IPS DF 6.9 (cell line): Measurements from ENCODE around the gene ANKRD11.
"Not testable (repeated sequence)": the region's sequence is repeated elsewhere in the genome, so short reads cannot be mapped to it uniquely, and the experiment has no call there.

Experiments used
- DNase-seq: peaks from one replicate; pipeline ENCODE4 v3.0.0-alpha.2; 2013; ENCODE audit warnings: low read depth, low spot score
- H3K27ac ChIP-seq: one replicate; pipeline ENCODE4 v1.5.1; 2013; ENCODE audit warnings: low read length, control low read depth
- H3K27me3 ChIP-seq: 2 replicates; pipeline ENCODE4 v1.6.1; 2013; ENCODE audit warnings: mild to moderate bottlenecking, low read length; ENCODE audit not compliant: control insufficient read depth, insufficient read depth
- H3K36me3 ChIP-seq: 2 replicates; pipeline ENCODE4 v1.6.1; 2013; ENCODE audit warnings: low read length; ENCODE audit not compliant: control insufficient read depth, insufficient read depth
- H3K4me1 ChIP-seq: 2 replicates; pipeline ENCODE4 v1.6.1; 2013; ENCODE audit warnings: low read length; ENCODE audit not compliant: control insufficient read depth, insufficient read depth
- H3K4me3 ChIP-seq: 2 replicates; pipeline ENCODE4 v1.5.1; 2013; ENCODE audit warnings: mild to moderate bottlenecking, low read length
- H3K9me3 ChIP-seq: 2 replicates; pipeline ENCODE4 v1.6.1; 2013; ENCODE audit warnings: low read length, inconsistent platforms; ENCODE audit not compliant: control insufficient read depth, insufficient read depth
- WGBS: extraction: QIAGEN DNeasy Blood & Tissue Kit; methylation state at CpG from one replicate; pipeline ENCODE4 v1.1.7; 2013; ENCODE audit warnings: mixed read lengths, missing lambda C conversion rate; ENCODE audit not compliant: insufficient read length, insufficient coverage; 5-methylcytosine and 5-hydroxymethylcytosine counted together

ANKRD11 gene

GRCh38 chr16:89334988-89335802 lies 155.2 kb downstream of the ANKRD11 start:
- no peaks in the 10 kb centered on the region for H3K9me3 ChIP-seq
- H3K36me3 ChIP-seq: peaks cover 3% of the 10 kb centered on the region; the same call in 1 of the 2 replicates
- DNase-seq: no peak
- WGBS: no CpG with 5 or more reads among the region's 22 CpGs
- H3K27ac ChIP-seq: no peak overlapping the region
- peaks cover 2% of the 10 kb centered on the region; the same call in 1 of the 2 replicates for H3K4me1 ChIP-seq
- no peak overlapping the region for H3K4me3 ChIP-seq
- H3K27me3 ChIP-seq: no peaks in the 10 kb centered on the region

- WGBS: no CpG with 5 or more reads among the region's 12 CpGs
- Histone ChIP-seq H3K4me1 (peaks cover 2% of the 10 kb centered on the region; the same call in 1 of the 2 replicates), H3K27ac (no peak overlapping the region), H3K4me3 (no peak overlapping the region), H3K36me3 (peaks cover 3% of the 10 kb centered on the region; the same call in 1 of the 2 replicates), H3K27me3 (no peaks in the 10 kb centered on the region), H3K9me3 (no peaks in the 10 kb centered on the region)
- no peak for DNase-seq
Observed at GRCh38 chr16:89334461-89334860, 155.9 kb downstream of the ANKRD11 start.

GRCh38 chr16:89334050-89334449 lies 156.3 kb downstream of the ANKRD11 start:
- Histone ChIP-seq H3K9me3 (no peaks in the 10 kb centered on the region), H3K27me3 (no peaks in the 10 kb centered on the region), H3K4me3 (no peak overlapping the region), H3K36me3 (peaks cover 3% of the 10 kb centered on the region; the same call in 1 of the 2 replicates), H3K27ac (no peak overlapping the region), H3K4me1 (peaks cover 2% of the 10 kb centered on the region; the same call in 1 of the 2 replicates)
- DNase-seq: no peak
- no CpG with 5 or more reads among the region's 2 CpGs for WGBS

GRCh38 chr16:89333401-89334001 lies 156.9 kb downstream of the ANKRD11 start:
- H3K27me3 ChIP-seq, H3K4me1 ChIP-seq, H3K4me3 ChIP-seq, DNase-seq, H3K9me3 ChIP-seq, H3K27ac ChIP-seq, H3K36me3 ChIP-seq: not testable (repeated sequence)
- WGBS: no CpG with 5 or more reads among the region's 13 CpGs

GRCh38 chr16:89332902-89333245 lies 157.5 kb downstream of the ANKRD11 start:
- Histone ChIP-seq H3K4me3 (no peak overlapping the region), H3K27ac (no peak overlapping the region), H3K4me1 (peaks cover 2% of the 10 kb centered on the region; the same call in 1 of the 2 replicates)

GRCh38 chr16:89332243-89332901 lies 158.0 kb downstream of the ANKRD11 start:
- H3K27ac ChIP-seq: no peak overlapping the region
- no peaks in the 10 kb centered on the region for H3K27me3 ChIP-seq
- no peaks in the 10 kb centered on the region for H3K9me3 ChIP-seq
- no peak for DNase-seq
- no peaks in the 10 kb centered on the region for H3K36me3 ChIP-seq
- H3K4me3 ChIP-seq: no peak overlapping the region
- peaks cover 1% of the 10 kb centered on the region; the same call in 1 of the 2 replicates for H3K4me1 ChIP-seq
- no CpG with 5 or more reads among the region's 14 CpGs for WGBS

More at GRCh38 chr16:89332902-89333245, 157.5 kb downstream of the ANKRD11 start:
- H3K9me3 ChIP-seq: no peaks in the 10 kb centered on the region
- no peaks in the 10 kb centered on the region for H3K27me3 ChIP-seq
- H3K36me3 ChIP-seq: peaks cover 3% of the 10 kb centered on the region; the same call in 1 of the 2 replicates
- no CpG with 5 or more reads among the region's 7 CpGs for WGBS
- no peak for DNase-seq

GRCh38 chr16:89331371-89332109 lies 158.8 kb downstream of the ANKRD11 start:
- no peaks in the 10 kb centered on the region for H3K9me3 ChIP-seq
- no peak overlapping the region for H3K4me3 ChIP-seq
- no peaks in the 10 kb centered on the region for H3K27me3 ChIP-seq
- no peak overlapping the region for H3K27ac ChIP-seq
- H3K36me3 ChIP-seq: no peaks in the 10 kb centered on the region
- WGBS: 100% methylated on average over 4 of the region's 14 CpGs
- no peak for DNase-seq
- H3K4me1 ChIP-seq: peaks cover 4% of the 10 kb centered on the region

- no peak overlapping the region for H3K27ac ChIP-seq
- no CpG with 5 or more reads among the region's 25 CpGs for WGBS
- no peak overlapping the region for H3K4me3 ChIP-seq
- no peaks in the 10 kb centered on the region for H3K36me3 ChIP-seq
- H3K4me1 ChIP-seq: peaks cover 5% of the 10 kb centered on the region
- H3K27me3 ChIP-seq: no peaks in the 10 kb centered on the region
- DNase-seq: no peak
- H3K9me3 ChIP-seq: no peaks in the 10 kb centered on the region
Observed at GRCh38 chr16:89330177-89330856, 160.0 kb downstream of the ANKRD11 start.

GRCh38 chr16:89329830-89330176 lies 160.6 kb downstream of the ANKRD11 start:
- DNase-seq, H3K9me3 ChIP-seq, H3K27me3 ChIP-seq, H3K4me3 ChIP-seq, H3K27ac ChIP-seq, H3K4me1 ChIP-seq, H3K36me3 ChIP-seq: not testable (repeated sequence)
- WGBS: no CpG with 5 or more reads among the region's 4 CpGs
